Measurements from ENCODE around the gene ZC3H14. TPM values are rescaled to one million over a fixed set of nuclear protein-coding genes. Genes with fewer than 3 reads are reported as not detected.

The ZC3H14 gene
- total and polyA plus RNA-seq, 5 donors from 2014 or later, result 39.8 to 50.8 (median 44.8) TPM

DNA sequence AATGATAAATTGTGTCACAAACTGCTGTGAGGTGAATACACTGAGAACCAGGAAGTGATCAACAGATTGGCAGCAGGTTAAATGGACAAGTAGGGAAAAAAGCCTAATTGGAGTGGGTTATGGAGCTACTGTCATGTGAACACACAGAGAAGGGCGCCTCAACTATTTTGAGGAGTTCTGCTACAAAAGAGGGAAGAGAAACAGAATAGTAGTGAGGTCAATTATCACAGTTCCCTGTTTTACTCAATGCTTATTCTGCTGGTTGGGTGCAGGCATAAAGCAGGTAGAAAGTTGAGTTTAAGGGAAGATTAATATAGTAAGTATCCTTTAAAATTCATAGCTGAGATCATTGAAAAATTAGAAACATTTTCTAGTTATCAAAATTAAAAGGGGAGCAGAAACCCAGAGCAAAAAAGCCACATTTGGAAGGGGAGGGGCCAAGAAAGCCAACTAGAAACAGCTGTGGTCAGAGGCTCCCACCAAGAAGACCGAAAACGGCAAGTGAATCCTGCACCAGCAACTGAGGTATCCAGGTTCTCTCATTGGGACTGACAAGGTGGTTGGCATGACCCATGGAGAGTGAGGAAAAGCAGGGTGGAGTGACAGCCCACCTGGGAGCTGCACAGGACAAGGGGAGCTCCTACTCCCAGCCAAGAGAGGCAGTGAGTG, 105.7 kb downstream of the ZC3H14 start:
- no peak for DNase-seq
- H3K4me1 Mint-ChIP-seq, result peaks cover 0 to 2% (median 0%) of the 10 kb centered on the region in 4 donors
- H3K36me3 Mint-ChIP-seq, result peaks cover 7% of the 10 kb centered on the region
- Histone ChIP-seq H3K27ac (ENCODE audit: insufficient read depth, low read length, poor library complexity, severe bottlenecking) (no peak overlapping the region), H3K36me3 (ENCODE audit: control insufficient read depth, insufficient read depth, low read length) (no peaks in the 10 kb centered on the region), H3K4me1 (ENCODE audit: control insufficient read depth, insufficient read depth, low read length, poor library complexity, severe bottlenecking) (no peaks in the 10 kb centered on the region), H3K4me3 (ENCODE audit: low read depth, low read length) (no peak overlapping the region), H3K27me3 (ENCODE audit: control insufficient read depth, insufficient read depth, low read length) (no peaks in the 10 kb centered on the region), H3K9me3 (ENCODE audit: control insufficient read depth in 2 of 2, low read length in 2 of 2) (no peaks in the 10 kb centered on the region)
- no peak overlapping the region for H3K27ac Mint-ChIP-seq
- H3K9me3 Mint-ChIP-seq, result peaks cover 0 to 8% (median 6%) of the 10 kb centered on the region in 7 donors
- H3K27me3 Mint-ChIP-seq, result no peaks in the 10 kb centered on the region
- no peak overlapping the region for H3K4me3 Mint-ChIP-seq
- ATAC-seq (ENCODE audit: low read depth in 2 of 2), result no peak

DNA sequence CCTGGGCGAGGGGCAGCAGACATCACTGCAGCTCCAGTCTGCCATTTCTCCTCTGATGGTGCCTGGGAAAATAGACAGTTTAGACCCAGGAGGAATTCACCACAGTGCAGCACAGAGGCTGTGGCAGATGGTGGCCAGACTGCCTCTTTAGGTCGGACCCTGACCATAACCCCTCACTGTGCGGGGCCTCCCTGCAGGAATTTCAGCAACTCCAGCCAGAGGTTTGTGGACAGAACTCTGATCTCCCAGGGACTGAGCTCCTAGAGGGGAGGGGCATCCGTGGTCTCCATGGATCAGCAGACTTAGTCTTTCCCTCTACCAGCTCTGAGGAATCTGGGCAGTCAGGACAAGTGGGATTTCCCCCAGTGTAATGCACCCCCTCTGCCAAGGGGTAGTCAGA, 106.5 kb downstream of the ZC3H14 start:
- Histone ChIP-seq H3K9me3 (ENCODE audit: control insufficient read depth in 2 of 2, low read length in 2 of 2) (no peaks in the 10 kb centered on the region), H3K36me3 (ENCODE audit: control insufficient read depth, insufficient read depth, low read length) (no peaks in the 10 kb centered on the region), H3K27me3 (ENCODE audit: control insufficient read depth, insufficient read depth, low read length) (no peaks in the 10 kb centered on the region), H3K4me1 (ENCODE audit: control insufficient read depth, insufficient read depth, low read length, poor library complexity, severe bottlenecking) (no peaks in the 10 kb centered on the region), H3K27ac (ENCODE audit: insufficient read depth, low read length, poor library complexity, severe bottlenecking) (no peak overlapping the region), H3K4me3 (ENCODE audit: low read depth, low read length) (no peak overlapping the region)
- peaks cover 0 to 8% (median 6%) of the 10 kb centered on the region in 7 donors for H3K9me3 Mint-ChIP-seq
- DNase-seq (no peak), ATAC-seq (ENCODE audit: low read depth in 2 of 2) (no peak)
- H3K4me3 Mint-ChIP-seq, result no peak overlapping the region
- H3K4me1 Mint-ChIP-seq, result peaks cover 0 to 2% (median 0%) of the 10 kb centered on the region in 4 donors
- peaks cover 7% of the 10 kb centered on the region for H3K36me3 Mint-ChIP-seq
- H3K27ac Mint-ChIP-seq, result no peak overlapping the region
- H3K27me3 Mint-ChIP-seq, result no peaks in the 10 kb centered on the region

Other genes starting within 250 kb of the ZC3H14 start
- gene KCNK10, start 239.8 kb upstream of the ZC3H14 start, total RNA-seq, result not detected
- gene KCNK10, start 239.8 kb upstream of the ZC3H14 start, polyA plus RNA-seq, result not detected
- gene SPATA7, start 177.4 kb upstream of the ZC3H14 start, total RNA-seq, result 1.9 TPM
- gene SPATA7, start 177.4 kb upstream of the ZC3H14 start, polyA plus RNA-seq, result 1 to 10 TPM; 2.6 to 3.8 (median 3.3) TPM
- not detected for gene PTPN21, start 8.0 kb upstream of the ZC3H14 start, total RNA-seq
- gene PTPN21, start 8.0 kb upstream of the ZC3H14 start, polyA plus RNA-seq, result not detected
- 0.69 TPM for gene EML5, start 229.9 kb downstream of the ZC3H14 start, total RNA-seq
- gene EML5, start 229.9 kb downstream of the ZC3H14 start, polyA plus RNA-seq, result under 1 TPM in 3 of 4 donors, not detected in 1; 0.11 to 0.34 (median 0.15) TPM

All from CD4-positive, CD25-positive, alpha-beta regulatory T cell (primary cell).